A673 (cell line): ENCODE data around the gene MYLK4.

ENCODE experiments used
- CTCF ChIP-seq: fragments of 300-800, 200-600 bp; sonication (generic); conservative IDR thresholded peaks from 2 replicates; pipeline ENCODE4 v1.5.1; 2017; ENCODE audit warnings: low read depth, mild to moderate bottlenecking, antibody characterized with exemption, low read length, moderate library complexity, mixed read lengths
- EZH2 ChIP-seq: fragments of 200-600 bp; sonication (generic); IDR thresholded peaks from 2 replicates; pipeline ENCODE4 v1.6.1; 2017; ENCODE audit warnings: borderline replicate concordance, low read depth, mild to moderate bottlenecking, mixed read lengths, antibody characterized with exemption, low read length; ENCODE audit not compliant: poor library complexity, severe bottlenecking

- TF ChIP-seq CTCF (no peak), EZH2 (no peak)
Observed at GRCh38 chr6:2658788-2659187, 91.9 kb downstream of the MYLK4 start.
